Body of pancreas (tissue), 4 donors: Measurements from ENCODE around the gene EMP1.

ENCODE experiments used
- POLR2A ChIP-seq, 3 donors: fragments of 450-650 bp; IDR thresholded peaks; one replicate each; pipeline ENCODE4 v1.6.1; 2016; ENCODE audit warnings: antibody characterized with exemption in 3 of 3, mild to moderate bottlenecking in 2 of 3
- TF ChIP-seq, protein P1 (sequence below), 7 experiments: fragments of 450-650 bp in 4 of 7; fragments of 200-600 bp in 3 of 7; sonication (generic) in 3 of 7; IDR thresholded peaks; one replicate each; pipeline ENCODE4 v1.5.1; 2016 to 2019; ENCODE audit warnings: antibody characterized with exemption in 7 of 7

GRCh38 chr12:13209436-13210235, 13.1 kb downstream of the EMP1 start:
- TF ChIP-seq, protein P1, sequence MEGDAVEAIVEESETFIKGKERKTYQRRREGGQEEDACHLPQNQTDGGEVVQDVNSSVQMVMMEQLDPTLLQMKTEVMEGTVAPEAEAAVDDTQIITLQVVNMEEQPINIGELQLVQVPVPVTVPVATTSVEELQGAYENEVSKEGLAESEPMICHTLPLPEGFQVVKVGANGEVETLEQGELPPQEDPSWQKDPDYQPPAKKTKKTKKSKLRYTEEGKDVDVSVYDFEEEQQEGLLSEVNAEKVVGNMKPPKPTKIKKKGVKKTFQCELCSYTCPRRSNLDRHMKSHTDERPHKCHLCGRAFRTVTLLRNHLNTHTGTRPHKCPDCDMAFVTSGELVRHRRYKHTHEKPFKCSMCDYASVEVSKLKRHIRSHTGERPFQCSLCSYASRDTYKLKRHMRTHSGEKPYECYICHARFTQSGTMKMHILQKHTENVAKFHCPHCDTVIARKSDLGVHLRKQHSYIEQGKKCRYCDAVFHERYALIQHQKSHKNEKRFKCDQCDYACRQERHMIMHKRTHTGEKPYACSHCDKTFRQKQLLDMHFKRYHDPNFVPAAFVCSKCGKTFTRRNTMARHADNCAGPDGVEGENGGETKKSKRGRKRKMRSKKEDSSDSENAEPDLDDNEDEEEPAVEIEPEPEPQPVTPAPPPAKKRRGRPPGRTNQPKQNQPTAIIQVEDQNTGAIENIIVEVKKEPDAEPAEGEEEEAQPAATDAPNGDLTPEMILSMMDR (IDR thresholded peaks at IDR 0.05): no peak
- TF ChIP-seq POLR2A (IDR thresholded peaks at IDR 0.05): no peak
